GM18870 (cell line): Measurements from ENCODE around the gene LRRC66.

ENCODE experiments used
- ATAC-seq: cut with Tn5 transposase; IDR thresholded peaks from one replicate; pipeline ENCODE4 v1.9.1; 2021; ENCODE audit warnings: moderate library complexity; ENCODE audit not compliant: unreplicated experiment

LRRC66 gene

DNA sequence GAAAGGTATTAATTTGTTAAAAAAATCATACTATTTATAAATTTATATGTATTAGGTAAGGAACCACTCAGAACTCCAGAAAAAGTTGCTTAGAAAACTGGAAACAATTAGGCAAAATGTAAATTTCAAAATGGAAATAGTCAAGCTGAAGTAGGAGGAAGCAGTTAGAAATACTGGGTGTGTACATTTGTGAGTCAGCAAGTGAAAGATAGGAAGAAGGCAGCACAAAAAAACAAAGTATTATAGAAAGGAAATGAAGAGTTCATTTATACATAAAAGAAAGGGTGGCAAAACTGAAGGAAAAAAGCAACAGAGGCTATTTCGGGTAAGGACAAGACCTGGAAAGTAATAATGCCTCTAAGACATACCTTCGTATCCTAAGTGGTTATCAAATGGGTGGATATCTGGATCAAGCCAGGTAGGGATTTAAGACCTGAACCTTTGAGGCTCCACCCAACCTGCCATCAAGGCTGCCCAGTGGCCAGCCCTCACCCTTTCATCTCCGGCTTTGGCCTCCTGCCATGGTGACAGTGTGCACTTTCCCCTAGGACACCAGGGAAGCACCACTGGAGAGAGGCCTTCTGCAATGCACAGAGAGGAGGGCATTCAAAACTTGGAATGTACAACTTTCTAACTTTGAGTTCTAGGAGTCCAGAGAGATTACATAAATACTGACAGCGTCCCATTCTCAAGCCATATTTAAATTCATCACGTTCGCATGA is at the start of gene LRRC66:
TSS of gene LRRC66 (minus strand) at position 428 of the 722 bp plus-strand sequence. CDS start 2,750 bp downstream, outside the sequence.
- ATAC-seq, result no peak

DNA sequence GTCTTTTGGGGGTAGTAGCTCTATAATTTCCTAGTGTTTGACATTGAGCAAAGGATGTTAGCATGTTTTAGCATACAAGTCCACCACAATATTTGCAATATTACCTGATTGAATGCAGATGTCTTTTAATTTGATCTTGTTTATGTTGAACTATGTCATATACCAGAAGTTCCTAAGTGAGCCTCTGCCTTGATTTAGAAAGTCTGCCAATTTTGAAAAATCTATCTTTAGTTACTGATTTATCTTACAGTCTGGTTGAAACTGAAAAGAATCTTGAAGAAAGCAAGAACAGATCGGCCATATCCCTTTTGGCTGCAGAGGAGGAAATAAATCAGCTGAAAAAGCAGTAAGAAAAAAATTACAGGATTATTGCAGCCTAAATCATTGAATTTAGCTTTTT is 49.4 kb upstream of the LRRC66 start:
- ATAC-seq, result no peak

- no peak for ATAC-seq
These were observed 39.2 kb upstream of the LRRC66 start for GRCh38 chr4:52059372-52059771.

DNA sequence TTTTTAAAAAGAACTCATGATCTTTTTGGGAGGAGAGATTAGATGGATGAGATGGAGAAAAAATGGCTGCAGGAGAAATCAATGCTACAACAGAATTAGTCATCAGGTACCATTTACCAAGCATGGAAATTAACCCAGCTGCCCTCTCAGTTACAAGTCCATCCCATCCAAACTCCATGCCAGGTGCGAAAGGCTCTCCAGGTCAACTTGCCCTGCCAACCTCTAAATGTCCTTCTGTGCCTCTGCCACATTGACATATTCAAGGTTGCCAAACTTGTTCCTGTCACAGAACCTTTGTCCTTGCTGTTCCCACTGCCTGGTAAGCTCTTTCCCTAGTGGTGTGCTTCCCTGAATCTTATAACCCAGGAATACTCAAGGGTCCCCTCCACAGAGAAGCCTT is 38.1 kb upstream of the LRRC66 start:
- ATAC-seq, result no peak

DNA sequence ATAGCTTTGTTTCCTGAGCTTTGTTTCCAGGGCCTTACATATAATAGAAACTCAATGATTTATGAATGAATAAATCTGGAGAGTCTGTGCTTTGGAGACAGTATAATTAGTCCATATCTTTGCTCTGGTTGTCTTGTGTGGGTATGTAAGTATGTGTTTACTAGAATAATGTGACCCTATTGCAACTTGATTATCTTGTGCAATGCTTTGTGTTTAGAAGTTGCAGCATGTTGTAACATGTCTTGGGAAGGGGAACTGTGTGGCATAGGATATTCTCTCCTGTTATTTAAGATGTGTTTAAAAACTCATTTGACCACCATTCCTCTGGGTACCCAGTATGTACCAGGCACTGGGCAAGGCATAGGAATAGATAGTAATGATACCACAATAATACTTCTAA is 37.0 kb upstream of the LRRC66 start:
- ATAC-seq, result no peak

DNA sequence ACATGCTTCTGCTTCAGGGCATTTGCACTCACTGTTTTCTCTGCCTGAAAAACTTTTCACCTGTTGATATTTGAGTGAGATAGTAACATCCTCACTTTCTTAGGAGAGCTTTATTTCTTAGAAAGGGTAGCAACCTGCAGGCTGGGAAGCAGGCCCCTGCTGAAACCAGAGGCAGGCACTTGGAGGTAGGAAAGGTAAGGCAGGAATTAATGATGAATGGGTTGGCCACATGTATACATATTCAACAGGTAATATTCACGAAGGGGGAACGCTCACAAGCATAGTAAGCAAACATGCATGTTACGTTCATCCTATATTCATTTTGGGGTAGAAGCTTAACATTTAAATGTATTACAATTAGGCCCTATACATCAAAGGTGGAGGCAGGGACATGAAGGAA is 34.1 kb upstream of the LRRC66 start:
- no peak for ATAC-seq

DNA sequence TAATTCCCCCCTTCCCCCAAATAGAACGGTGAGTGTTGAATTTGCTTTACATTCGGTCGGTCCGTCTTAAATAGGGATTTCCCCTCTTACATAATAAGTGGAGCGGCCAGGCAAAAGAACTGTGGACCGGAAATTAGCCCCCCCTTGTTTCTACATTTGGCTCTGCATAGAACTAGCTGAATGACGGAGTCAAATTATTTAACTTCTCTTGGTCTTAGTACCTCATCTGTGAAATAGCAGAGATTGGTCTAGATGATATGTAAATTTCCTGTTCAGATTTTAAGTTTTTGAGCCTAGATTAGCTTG is 32.3 kb upstream of the LRRC66 start:
- peak; percentile 62 for ATAC-seq

DNA sequence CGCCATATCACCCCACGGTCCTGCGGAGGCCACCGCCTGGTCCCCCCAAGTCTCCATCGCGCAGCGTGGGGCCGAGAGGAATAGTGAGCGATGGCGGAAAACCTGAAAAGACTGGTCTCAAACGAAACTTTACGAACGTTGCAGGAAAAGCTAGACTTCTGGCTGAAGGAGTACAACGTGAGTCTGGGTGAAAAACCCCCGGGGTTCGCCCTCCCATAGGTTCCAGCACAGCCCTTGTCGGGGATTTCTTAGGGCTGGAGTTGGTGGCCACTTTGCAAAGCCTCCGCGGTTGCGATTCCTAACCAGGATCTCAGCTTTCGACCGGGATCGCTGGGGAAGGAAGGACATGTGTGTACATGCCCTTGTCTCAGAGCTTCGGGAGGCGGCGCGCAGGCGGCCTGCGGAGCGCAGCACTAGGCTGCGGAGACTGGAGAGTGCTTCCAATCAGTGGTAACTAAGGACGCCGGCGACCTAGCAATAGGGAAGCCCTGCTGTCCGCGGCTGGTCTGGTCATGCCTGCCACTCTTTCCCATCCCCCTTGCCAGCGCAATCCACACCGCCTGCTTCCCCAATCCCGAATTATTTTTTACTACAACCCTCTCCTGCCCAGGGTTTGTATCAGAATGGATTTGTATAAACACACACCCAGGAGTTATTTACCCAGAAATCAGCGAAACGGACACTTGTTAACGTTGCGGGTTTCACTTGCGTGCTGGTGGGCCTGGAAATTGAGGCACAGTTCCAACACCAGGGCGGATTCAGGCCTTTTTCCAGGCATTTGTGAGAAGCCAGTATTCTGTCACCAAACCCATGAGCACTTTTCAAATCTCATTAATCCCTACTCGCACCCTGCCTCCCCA is 31.7 kb upstream of the LRRC66 start:
- peak; percentile 35 for ATAC-seq

DNA sequence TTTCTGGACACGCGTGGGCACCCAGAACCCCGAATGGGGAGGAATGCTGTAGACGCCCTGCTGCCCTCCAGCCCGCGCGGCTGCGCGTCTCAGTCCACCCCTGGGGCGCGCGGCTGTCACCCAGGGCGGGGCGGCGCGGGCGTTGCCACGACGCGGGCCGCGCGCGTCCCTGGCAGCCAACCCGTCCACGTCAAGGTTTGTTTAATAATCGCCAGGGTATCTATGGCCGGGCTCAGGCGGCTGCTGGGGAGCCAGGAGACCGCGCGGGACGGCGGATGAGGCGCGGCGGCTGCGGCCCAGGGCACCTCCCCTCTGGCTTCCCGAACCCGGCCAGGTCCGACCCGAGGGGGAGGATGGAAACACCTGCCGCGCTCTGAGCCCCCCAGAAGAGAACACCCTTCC is 31.1 kb upstream of the LRRC66 start, which contains the start of gene SPATA18:
TSS of gene SPATA18 (plus strand) at position 92 of the 402 bp plus-strand sequence. CDS start 401 bp downstream, outside the sequence.
- peak; percentile 31 for ATAC-seq

GRCh38 chr4:52049266-52049665 is 29.1 kb upstream of the LRRC66 start:
- no peak for ATAC-seq

DNA sequence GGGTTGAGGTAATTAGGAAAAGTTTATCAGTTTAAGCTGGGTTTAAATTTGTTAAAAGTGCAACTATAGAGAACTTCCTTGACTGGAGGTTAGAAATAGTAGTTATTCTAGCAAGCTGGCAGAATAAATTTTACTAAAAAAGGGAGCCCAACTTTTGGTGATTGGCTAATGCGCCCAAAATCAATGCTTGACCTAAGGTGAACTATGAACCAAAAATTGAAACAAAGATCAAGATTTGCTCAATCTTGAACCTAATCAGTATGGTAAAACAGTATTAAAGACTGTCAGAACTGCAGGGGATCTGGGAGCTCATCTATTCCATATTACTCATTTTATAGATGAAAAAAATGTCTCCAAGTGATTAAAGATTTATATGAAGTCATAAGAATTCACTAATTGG is 24.9 kb upstream of the LRRC66 start:
- ATAC-seq, result no peak

GRCh38 chr4:52038103-52038912 is 18.1 kb upstream of the LRRC66 start, which contains the start of gene SGCB:
Gene SGCB (minus strand): TSS chr4:52038299. CDS start chr4:52038259, 40 bp downstream.
- peak; percentile 47 for ATAC-seq

GRCh38 chr4:52037689-52038102 is 17.5 kb upstream of the LRRC66 start:
- ATAC-seq, result peak; percentile 55

DNA sequence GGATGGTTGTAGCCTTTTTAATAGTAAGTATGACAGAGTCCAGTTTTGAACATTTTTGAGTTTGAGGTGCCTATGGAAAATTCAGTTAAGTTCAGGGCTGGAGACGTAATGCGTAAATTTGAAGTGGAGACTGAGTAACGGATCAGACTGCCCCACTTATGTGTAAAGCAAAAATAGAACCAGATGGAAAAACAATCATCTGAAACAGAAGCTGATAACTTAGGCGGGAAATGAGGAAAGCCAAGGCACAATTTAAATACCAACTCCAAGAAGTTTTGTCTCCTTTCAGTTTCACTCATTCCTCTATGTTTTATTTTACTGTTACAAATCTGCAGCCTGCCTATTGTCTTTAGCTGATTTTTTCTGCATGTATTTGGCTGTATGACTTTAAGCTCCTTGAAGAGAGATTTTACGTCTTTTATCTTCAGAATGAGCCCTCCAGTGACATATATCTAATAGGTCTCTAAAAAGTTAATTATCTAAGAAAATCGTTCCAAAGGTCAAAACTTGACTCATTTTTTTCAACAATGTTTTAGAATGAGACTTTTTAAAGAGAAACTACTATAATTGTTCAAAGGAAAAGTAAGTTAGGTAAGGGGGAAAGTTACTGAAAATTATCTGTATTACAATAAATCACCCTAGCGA is 16.8 kb upstream of the LRRC66 start:
- no peak for ATAC-seq

DNA sequence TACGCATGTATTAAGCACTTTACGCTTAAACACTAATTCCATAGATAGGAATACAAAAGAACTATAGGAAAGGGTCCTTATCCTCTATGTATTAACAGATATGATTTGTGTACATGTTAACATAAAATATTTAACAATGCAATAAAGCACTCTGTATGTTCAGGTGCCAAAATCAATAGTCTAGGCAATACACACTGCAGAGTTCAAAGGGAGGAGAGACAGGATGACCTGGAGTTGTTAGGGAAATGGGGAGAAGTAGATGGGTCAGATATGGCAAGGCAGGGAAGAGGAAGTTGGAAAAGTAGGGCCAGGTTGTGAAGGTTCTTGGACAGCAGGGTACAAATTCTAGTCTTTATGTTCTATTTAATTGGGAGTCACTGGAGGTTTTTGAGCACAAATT is 15.0 kb upstream of the LRRC66 start:
- no peak for ATAC-seq

DNA sequence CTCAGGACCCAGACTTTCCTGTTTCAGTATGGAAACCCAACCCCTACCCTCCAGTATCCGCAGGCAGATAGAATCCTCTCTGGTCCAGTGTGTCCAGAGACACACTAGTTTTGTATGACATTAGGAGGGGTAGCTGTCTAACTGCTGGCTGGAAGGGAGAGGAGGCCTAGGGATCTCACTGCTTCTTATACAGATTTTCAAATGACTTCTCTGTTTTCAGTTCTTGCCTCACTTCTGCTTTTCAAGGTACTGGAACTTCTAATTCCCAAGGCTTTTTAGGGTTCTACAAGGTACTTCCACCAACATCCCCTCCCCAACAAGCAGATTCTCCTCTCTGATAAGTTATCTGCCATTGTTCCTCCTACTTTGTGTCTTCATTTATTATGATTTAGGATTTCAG is 11.8 kb upstream of the LRRC66 start:
- no peak for ATAC-seq

DNA sequence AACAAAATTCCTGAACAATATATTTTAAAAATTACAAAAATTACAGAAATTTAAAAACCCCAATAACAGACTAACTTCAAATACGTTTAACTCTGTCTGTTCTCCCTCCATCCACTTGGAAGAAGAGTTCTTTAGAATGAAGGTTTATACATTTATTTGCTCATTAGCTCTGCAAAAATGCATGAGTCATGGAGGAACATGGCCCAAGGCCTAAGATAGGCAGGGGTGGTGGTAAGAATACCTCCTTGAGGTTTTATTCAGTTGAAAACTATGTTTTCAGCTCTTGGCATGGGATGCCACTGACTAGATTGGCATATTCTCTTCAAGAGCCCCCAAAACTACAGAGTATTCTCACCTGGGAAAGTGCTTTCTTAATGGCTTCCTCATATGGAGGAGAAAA is 8.8 kb upstream of the LRRC66 start:
- no peak for ATAC-seq

DNA sequence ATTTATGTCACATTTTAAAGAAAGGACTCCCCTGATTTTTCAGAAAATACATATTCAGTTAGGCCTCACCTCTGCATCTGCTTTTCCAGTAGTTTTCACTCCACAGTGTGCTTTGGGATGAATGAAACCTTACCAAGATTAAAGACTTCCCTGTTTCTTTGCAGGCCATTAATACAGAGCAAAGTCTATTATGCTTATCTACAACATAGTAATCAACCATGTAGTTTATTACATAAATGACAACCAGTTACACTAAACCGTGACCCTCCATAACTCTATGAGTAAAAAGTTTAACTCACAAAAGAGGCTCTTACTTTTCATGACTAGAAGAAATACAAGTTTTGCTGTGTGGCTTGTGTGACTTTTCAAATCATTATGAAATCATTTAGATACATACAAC is 2.3 kb downstream of the LRRC66 start:
- no peak for ATAC-seq

DNA sequence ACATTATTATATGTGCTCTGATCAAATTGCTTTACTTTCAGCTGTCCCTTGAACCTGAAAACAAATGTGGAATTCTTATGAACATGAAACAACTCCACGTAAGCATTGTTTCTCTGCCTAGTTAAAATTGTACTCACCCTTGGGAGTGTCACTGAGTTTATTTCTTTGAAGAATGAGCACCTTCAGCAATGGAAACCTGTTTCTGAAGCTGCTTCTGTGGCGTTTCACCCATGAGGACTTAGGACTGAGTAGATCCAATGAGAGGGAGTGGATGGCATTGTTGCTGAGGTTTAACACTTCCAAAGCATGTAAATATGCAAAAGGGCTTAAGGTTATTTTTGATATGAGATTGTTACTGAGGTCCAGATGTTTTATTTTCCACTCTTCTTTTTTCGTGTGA is 3.2 kb downstream of the LRRC66 start:
- ATAC-seq, result no peak

DNA sequence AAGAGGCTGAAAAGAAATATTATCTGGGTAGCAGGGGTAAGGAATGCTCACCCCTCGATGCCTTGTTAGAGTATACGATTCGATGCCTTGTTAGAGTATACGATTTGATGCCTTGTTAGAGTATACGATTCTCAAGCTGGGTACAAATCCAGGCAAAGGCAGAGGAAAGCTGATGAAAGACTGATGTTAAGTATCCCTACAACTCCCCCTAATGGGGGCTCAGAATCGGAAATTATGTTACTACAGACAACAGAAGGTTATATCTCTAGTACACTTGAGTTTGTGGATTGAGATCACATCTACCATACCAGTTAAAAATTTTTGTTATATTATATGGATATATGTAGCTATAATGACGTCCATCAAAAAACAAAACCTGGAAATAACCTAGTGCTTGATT is 4.8 kb downstream of the LRRC66 start:
- no peak for ATAC-seq

GRCh38 chr4:52014903-52015302 is 5.3 kb downstream of the LRRC66 start:
- no peak for ATAC-seq
